HCT116 (cell line): ENCODE measurements around the gene URAD. TPM values are rescaled to one million over a fixed set of nuclear protein-coding genes. Genes with fewer than 3 reads are reported as not detected.

ENCODE experiments used
- ATAC-seq: fragments of 200-7000 bp; cut with Tn5 transposase; 2 replicates; pipeline ENCODE4 v1.9.1; 2020; ENCODE audit warnings: mild to moderate bottlenecking, moderate library complexity
- BruUV-seq: library from RNA; stranded (reverse); fragments of 400-500 nt; replicated peaks from 2 replicates; lab custom pipeline; 2021; lab: Mats Ljungman, UMichigan
- CTCF ChIA-PET: fragments of 300-600 bp; sonication (Branson Sonifier 250); formaldehyde crosslinking; loops from one replicate; lab custom pipeline; 2021; ENCODE audit warnings: antibody characterized with exemption; lab: Charles Lee
- POLR2A ChIA-PET: fragments of 300-600, 350-600 bp; sonication (Branson Sonifier 250); formaldehyde crosslinking; loops from one replicate; lab custom pipeline; 2021; ENCODE audit warnings: antibody characterized with exemption; lab: Charles Lee
- RAD21 ChIA-PET, 2 experiments: fragments of 300-600 bp; sonication (Branson Sonifier 250); formaldehyde crosslinking; loops; one replicate each; lab custom pipeline; 2023; ENCODE audit warnings: low total read pairs in 2 of 2; ENCODE audit not compliant: uncharacterized antibody in 2 of 2, unreplicated experiment in 2 of 2, low non-redundant PET in 1 of 2; lab: Charles Lee
- DNase-seq: peaks from one replicate; pipeline ENCODE4 v3.0.0-alpha.2; 2010; ENCODE audit warnings: low read depth, low spot score
- H2AFZ ChIP-seq: fragments of 200-600 bp; shearing (Covaris generic), sonication (generic); 2 replicates; pipeline ENCODE4 v1.6.1; 2017; ENCODE audit warnings: low read depth, mixed run types, mixed read lengths, antibody characterized with exemption, low read length; ENCODE audit not compliant: poor library complexity, severe bottlenecking
- H3K27ac ChIP-seq: 2 replicates; pipeline ENCODE4 v1.5.1; 2012; ENCODE audit warnings: low read depth, low read length
- H3K27me3 ChIP-seq: fragments of 200-600 bp; sonication (generic); 2 replicates; pipeline ENCODE4 v1.6.1; 2016; ENCODE audit warnings: mixed run types, low read length, mixed read lengths; ENCODE audit not compliant: insufficient read depth
- H3K36me3 ChIP-seq, 2 experiments: fragments of 200-500 bp in 1 of 2; fragments of 200-600 bp in 1 of 2; sonication (Bioruptor generic) in 1 of 2; sonication (generic) in 1 of 2; 2 replicates each; pipeline versions ENCODE4 v1.5.1 to v1.6.1; 2014 to 2016; ENCODE audit warnings: low read length in 2 of 2, inconsistent platforms in 1 of 2, mixed read lengths in 1 of 2, mixed run types in 1 of 2; ENCODE audit not compliant: insufficient read depth in 2 of 2, control insufficient read depth in 1 of 2
- H3K4me1 ChIP-seq, 2 experiments: fragments of 200-600 bp in 1 of 2; sonication (generic) in 1 of 2; 2 replicates each; pipeline versions ENCODE4 v1.5.1 to v1.6.1; 2012 to 2017; ENCODE audit warnings: low read length in 2 of 2, inconsistent platforms in 1 of 2, mild to moderate bottlenecking in 1 of 2, mixed read lengths in 1 of 2, mixed run types in 1 of 2, moderate library complexity in 1 of 2; ENCODE audit not compliant: insufficient read depth in 2 of 2, control insufficient read depth in 1 of 2
- H3K4me2 ChIP-seq: fragments of 200-600 bp; sonication (generic); 2 replicates; pipeline ENCODE4 v1.6.1; 2017; ENCODE audit warnings: mixed run types, low read length, mixed read lengths
- H3K4me3 ChIP-seq, 2 experiments: fragments of 200-600 bp in 1 of 2; sonication (generic) in 1 of 2; replicated peaks in 1 of 2; 2 replicates each; pipeline ENCODE4 v1.5.1; 2011 to 2016; ENCODE audit warnings: low read length in 2 of 2, control low read depth in 1 of 2, low read depth in 1 of 2, mild to moderate bottlenecking in 1 of 2, mixed read lengths in 1 of 2, mixed run types in 1 of 2
- H3K79me2 ChIP-seq: fragments of 200-600 bp; sonication (generic); 2 replicates; pipeline ENCODE4 v1.6.1; 2017; ENCODE audit warnings: mild to moderate bottlenecking, mixed run types, low read length, moderate library complexity, mixed read lengths; ENCODE audit not compliant: insufficient read depth
- H3K9ac ChIP-seq: fragments of 200-600 bp; sonication (generic); 2 replicates; pipeline ENCODE4 v1.6.1; 2016; ENCODE audit warnings: low read length, mixed read lengths
- H3K9me2 ChIP-seq: fragments of 200-600 bp; sonication (generic), shearing (Covaris generic); 2 replicates; pipeline ENCODE4 v1.6.1; 2017; ENCODE audit warnings: mixed run types, mild to moderate bottlenecking, moderate library complexity; ENCODE audit not compliant: insufficient read depth
- H3K9me3 ChIP-seq, 2 experiments: fragments of 200-500 bp in 1 of 2; fragments of 200-600 bp in 1 of 2; sonication (Bioruptor generic) in 1 of 2; sonication (generic) in 1 of 2; 2 replicates each; pipeline ENCODE4 v1.6.1; 2014 to 2017; ENCODE audit warnings: low read length in 2 of 2, mixed read lengths in 2 of 2, inconsistent platforms in 1 of 2, low read depth in 1 of 2, mild to moderate bottlenecking in 1 of 2, mixed run types in 1 of 2, moderate library complexity in 1 of 2; ENCODE audit not compliant: control insufficient read depth in 1 of 2, insufficient read depth in 1 of 2
- H4K20me1 ChIP-seq: fragments of 200-600 bp; sonication (generic), shearing (Covaris generic); 2 replicates; pipeline ENCODE4 v1.6.1; 2017; ENCODE audit warnings: mixed run types, mild to moderate bottlenecking, moderate library complexity; ENCODE audit not compliant: insufficient read depth
- CBX3 ChIP-seq: IDR thresholded peaks from 2 replicates; pipeline ENCODE4 v1.6.1; 2012; ENCODE audit warnings: low read depth
- CEBPB ChIP-seq: IDR thresholded peaks from 2 replicates; pipeline ENCODE4 v1.6.1; 2012; ENCODE audit warnings: low read depth
- ELF1 ChIP-seq: IDR thresholded peaks from 2 replicates; pipeline ENCODE4 v1.6.1; 2012; ENCODE audit warnings: low read depth, borderline replicate concordance
- EZH2 ChIP-seq: fragments of 200-600 bp; sonication (generic); IDR thresholded peaks from 2 replicates; pipeline ENCODE4 v1.6.1; 2017; ENCODE audit warnings: antibody characterized with exemption, mixed run types
- EZH2phosphoT487 ChIP-seq: fragments of 200-600 bp; IDR thresholded peaks from 2 replicates; pipeline ENCODE4 v1.6.1; 2018; ENCODE audit warnings: antibody characterized with exemption, borderline replicate concordance
- FOSL1 ChIP-seq: IDR thresholded peaks from 2 replicates; pipeline ENCODE4 v1.6.1; 2012; ENCODE audit warnings: low read depth
- POLR2AphosphoS5 ChIP-seq: IDR thresholded peaks from 2 replicates; pipeline ENCODE4 v1.6.1; 2011; ENCODE audit warnings: mild to moderate bottlenecking, low read depth, low read length, moderate library complexity
- RAD21 ChIP-seq: IDR thresholded peaks from 2 replicates; pipeline ENCODE4 v1.6.1; 2012; ENCODE audit warnings: low read depth, mild to moderate bottlenecking
- SIN3A ChIP-seq: IDR thresholded peaks from 2 replicates; pipeline ENCODE4 v1.6.1; 2012; ENCODE audit warnings: low read depth
- SP1 ChIP-seq: IDR thresholded peaks from 2 replicates; pipeline ENCODE4 v1.6.1; 2012; ENCODE audit warnings: low read depth
- SRF ChIP-seq: IDR thresholded peaks from 2 replicates; pipeline ENCODE4 v1.6.1; 2012; ENCODE audit warnings: low read depth
- YY1 ChIP-seq: IDR thresholded peaks from 2 replicates; pipeline ENCODE4 v1.6.1; 2011; ENCODE audit warnings: low read length, low read depth, moderate library complexity, mild to moderate bottlenecking; ENCODE audit not compliant: insufficient replicate concordance; ENCODE audit errors: extremely low read depth
- ZFX ChIP-seq: fragments of 450-650 bp; IDR thresholded peaks from 2 replicates; pipeline ENCODE4 v1.6.1; 2017
- ZNF274 ChIP-seq: fragments of 200-500 bp; sonication (Bioruptor generic); IDR thresholded peaks from 2 replicates; pipeline ENCODE4 v1.6.1; 2014; ENCODE audit warnings: mild to moderate bottlenecking, low read depth, low read length, inconsistent platforms
- intact Hi-C: fragments of 100-400 bp; cut with micrococcal nuclease; formaldehyde crosslinking; loops from 2 replicates; pipeline ENCODE4 v1.10.0; 2022
- total RNA-seq: library from RNA; stranded (reverse); gene quantifications from one replicate; pipeline ENCODE4 v1.2.1, GENCODE V29; 2021; ENCODE audit not compliant: unreplicated experiment
- TF ChIP-seq, protein P1 (sequence below): IDR thresholded peaks from 2 replicates; pipeline ENCODE4 v1.6.1; 2012; ENCODE audit warnings: low read depth

URAD gene
- total RNA-seq, 1 experiment from 2014 or later = not detected

DNA sequence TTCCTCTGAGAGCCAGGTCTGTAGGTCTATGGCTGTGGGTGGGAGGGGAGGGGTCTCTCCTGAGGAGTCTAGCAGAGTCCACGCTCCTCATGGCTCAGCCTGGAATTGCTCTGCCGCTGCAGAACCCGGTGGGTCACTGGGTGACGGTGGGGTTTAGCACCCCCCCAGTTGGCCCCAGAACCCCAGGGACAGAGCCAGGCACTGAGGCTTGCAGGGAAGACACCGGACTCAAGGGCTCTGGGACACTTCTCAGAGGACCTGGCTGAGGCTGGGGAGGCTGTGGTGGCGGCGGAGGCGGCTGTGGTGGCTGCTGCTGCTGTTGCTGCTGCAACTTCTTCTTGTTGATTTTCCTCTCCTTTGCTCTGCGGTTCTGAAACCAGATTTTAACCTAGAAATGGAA is 25.5 kb downstream of the URAD start:
- Histone ChIP-seq H3K4me3 (no peak overlapping the region), H3K27me3 (no peaks in the 10 kb centered on the region), H3K4me2 (no peak overlapping the region), H3K9me2 (no peaks in the 10 kb centered on the region), H3K9me3 (no peaks in the 10 kb centered on the region), H3K27ac (no peak overlapping the region), H3K9ac (no peak overlapping the region), H3K4me1 (peaks cover 6 to 16% of the 10 kb centered on the region in 2 experiments; a peak in 3 of 4 replicates), H2AFZ (no peak overlapping the region), H4K20me1 (no peaks in the 10 kb centered on the region), H3K36me3 (peaks cover 0 to 4% of the 10 kb centered on the region in 2 experiments; a peak in 1 of 4 replicates), H3K79me2 (peaks cover 34% of the 10 kb centered on the region)
- intact Hi-C loops = no loop called here
- ATAC-seq = no peak
- TF ChIP-seq SP1 (no peak), CBX3 (no peak), EZH2 (no peak), EZH2phosphoT487 (no peak), SRF (no peak), ZNF274 (no peak), ELF1 (no peak), POLR2AphosphoS5 (no peak), FOSL1 (no peak), CEBPB (no peak), RAD21 (no peak), ZFX (no peak), YY1 (no peak), SIN3A (no peak)
- TF ChIP-seq, protein P1, sequence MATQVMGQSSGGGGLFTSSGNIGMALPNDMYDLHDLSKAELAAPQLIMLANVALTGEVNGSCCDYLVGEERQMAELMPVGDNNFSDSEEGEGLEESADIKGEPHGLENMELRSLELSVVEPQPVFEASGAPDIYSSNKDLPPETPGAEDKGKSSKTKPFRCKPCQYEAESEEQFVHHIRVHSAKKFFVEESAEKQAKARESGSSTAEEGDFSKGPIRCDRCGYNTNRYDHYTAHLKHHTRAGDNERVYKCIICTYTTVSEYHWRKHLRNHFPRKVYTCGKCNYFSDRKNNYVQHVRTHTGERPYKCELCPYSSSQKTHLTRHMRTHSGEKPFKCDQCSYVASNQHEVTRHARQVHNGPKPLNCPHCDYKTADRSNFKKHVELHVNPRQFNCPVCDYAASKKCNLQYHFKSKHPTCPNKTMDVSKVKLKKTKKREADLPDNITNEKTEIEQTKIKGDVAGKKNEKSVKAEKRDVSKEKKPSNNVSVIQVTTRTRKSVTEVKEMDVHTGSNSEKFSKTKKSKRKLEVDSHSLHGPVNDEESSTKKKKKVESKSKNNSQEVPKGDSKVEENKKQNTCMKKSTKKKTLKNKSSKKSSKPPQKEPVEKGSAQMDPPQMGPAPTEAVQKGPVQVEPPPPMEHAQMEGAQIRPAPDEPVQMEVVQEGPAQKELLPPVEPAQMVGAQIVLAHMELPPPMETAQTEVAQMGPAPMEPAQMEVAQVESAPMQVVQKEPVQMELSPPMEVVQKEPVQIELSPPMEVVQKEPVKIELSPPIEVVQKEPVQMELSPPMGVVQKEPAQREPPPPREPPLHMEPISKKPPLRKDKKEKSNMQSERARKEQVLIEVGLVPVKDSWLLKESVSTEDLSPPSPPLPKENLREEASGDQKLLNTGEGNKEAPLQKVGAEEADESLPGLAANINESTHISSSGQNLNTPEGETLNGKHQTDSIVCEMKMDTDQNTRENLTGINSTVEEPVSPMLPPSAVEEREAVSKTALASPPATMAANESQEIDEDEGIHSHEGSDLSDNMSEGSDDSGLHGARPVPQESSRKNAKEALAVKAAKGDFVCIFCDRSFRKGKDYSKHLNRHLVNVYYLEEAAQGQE = no peak
- POLR2A ChIA-PET = no interaction called here
- no peak for DNase-seq
- CTCF ChIA-PET = interaction anchor here (1.6 to 2.1 kb wide), 2 partner anchors 9 to 133 kb away, joined by 4 to 7 read pairs; no protein-coding TSS in a partner anchor
- RAD21 ChIA-PET = no interaction called here
- BruUV-seq = no TSS peak
